Gastroesophageal sphincter (tissue), 4 donors: Measurements from ENCODE around the gene GLTP. TPM values are rescaled to one million over a fixed set of nuclear protein-coding genes. Genes with fewer than 3 reads are reported as not detected.

Experiments
- ATAC-seq: fragments of 150-250 bp; one replicate; pipeline ENCODE4 v1.9.1; 2016; ENCODE audit warnings: mild to moderate bottlenecking, moderate library complexity
- H3K27ac ChIP-seq, 4 donors: fragments of 200-600 bp; sonication (generic) in 3 of 4; 1 replicate in 3 of 4; 2 replicates in 1 of 4; pipeline ENCODE4 v1.5.1; 2016 to 2019
- H3K27me3 ChIP-seq: fragments of 200-600 bp; sonication (generic); one replicate; pipeline ENCODE4 v1.5.1; 2019
- H3K36me3 ChIP-seq, 2 donors: fragments of 200-600 bp; sonication (generic); one replicate each; pipeline ENCODE4 v1.5.1; 2019; ENCODE audit warnings: control low read depth in 1 of 2
- H3K4me1 ChIP-seq, 3 donors: fragments of 200-600 bp; sonication (generic); 1 replicate in 2 of 3; 2 replicates in 1 of 3; pipeline ENCODE4 v1.5.1; 2016 to 2019; ENCODE audit warnings: control low read depth in 2 of 3
- H3K4me3 ChIP-seq, 2 donors: fragments of 200-600 bp; sonication (generic); one replicate each; pipeline ENCODE4 v1.5.1; 2019; ENCODE audit warnings: mild to moderate bottlenecking in 1 of 2, moderate library complexity in 1 of 2
- H3K9me3 ChIP-seq, 3 donors: fragments of 200-600 bp; sonication (generic); one replicate each; pipeline ENCODE4 v1.5.1; 2017 to 2019; ENCODE audit warnings: control low read depth in 2 of 3
- EP300 ChIP-seq: sonication (generic); formaldehyde crosslinking; IDR thresholded peaks from one replicate; pipeline ENCODE4 v1.6.1; 2017; ENCODE audit warnings: antibody characterized with exemption, mild to moderate bottlenecking
- POLR2A ChIP-seq, 2 donors: fragments of 450-650 bp; IDR thresholded peaks; one replicate each; pipeline ENCODE4 v1.6.1; 2017; ENCODE audit warnings: antibody characterized with exemption in 2 of 2, mild to moderate bottlenecking in 2 of 2, moderate library complexity in 1 of 2
- POLR2AphosphoS5 ChIP-seq: sonication (generic); formaldehyde crosslinking; IDR thresholded peaks from one replicate; pipeline ENCODE4 v1.6.1; 2017; ENCODE audit warnings: antibody characterized with exemption
- WGBS, 2 donors: methylation state at CpG; one replicate each; pipeline ENCODE4 v1.1.5; 2018; ENCODE audit warnings: low coverage in 1 of 2; 5-methylcytosine and 5-hydroxymethylcytosine counted together
- total RNA-seq, 4 donors: library from RNA; depleted of rRNA; stranded (reverse); fragments of >200 nt; gene quantifications; one replicate each; pipeline ENCODE4 v1.1.0, GENCODE V29; 2016
- TF ChIP-seq, protein P1 (sequence below), 4 experiments: fragments of 200-600 bp in 2 of 4; fragments of 450-650 bp in 2 of 4; sonication (generic) in 1 of 4; IDR thresholded peaks; one replicate each; pipeline ENCODE4 v1.5.1; 2017 to 2019; ENCODE audit warnings: antibody characterized with exemption in 4 of 4, mild to moderate bottlenecking in 2 of 4, moderate library complexity in 2 of 4

Gene GLTP
- total RNA-seq, 4 donors from 2014 or later = 35.2 to 70.3 (median 51.8) TPM

DNA sequence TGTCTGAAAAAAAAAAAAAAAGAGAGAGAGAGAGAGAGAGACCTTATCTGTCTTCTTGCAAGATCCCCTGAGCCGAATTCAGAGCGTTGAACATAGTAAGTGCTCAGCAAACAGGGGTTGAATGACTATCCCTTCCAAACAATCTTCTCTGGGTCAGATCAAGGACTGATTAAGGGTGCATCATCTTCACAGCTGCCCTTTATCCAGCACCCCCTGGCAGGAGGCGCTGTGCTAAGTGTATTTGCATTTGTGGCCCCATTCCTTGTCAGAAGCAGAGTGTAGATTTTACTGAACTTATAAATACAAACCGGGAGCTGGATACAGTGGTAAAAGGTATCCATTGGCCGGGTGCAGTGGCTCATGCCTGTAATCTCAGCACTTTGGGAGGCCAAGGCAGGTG is 38.3 kb downstream of the GLTP start:
- H3K4me1 ChIP-seq = peaks cover 0 to 9% (median 0%) of the 10 kb centered on the region in 3 donors
- ATAC-seq = no peak
- H3K9me3 ChIP-seq = no peaks in the 10 kb centered on the region
- H3K27ac ChIP-seq = no peak overlapping the region
- no peak for TF ChIP-seq EP300
- TF ChIP-seq, protein P1, sequence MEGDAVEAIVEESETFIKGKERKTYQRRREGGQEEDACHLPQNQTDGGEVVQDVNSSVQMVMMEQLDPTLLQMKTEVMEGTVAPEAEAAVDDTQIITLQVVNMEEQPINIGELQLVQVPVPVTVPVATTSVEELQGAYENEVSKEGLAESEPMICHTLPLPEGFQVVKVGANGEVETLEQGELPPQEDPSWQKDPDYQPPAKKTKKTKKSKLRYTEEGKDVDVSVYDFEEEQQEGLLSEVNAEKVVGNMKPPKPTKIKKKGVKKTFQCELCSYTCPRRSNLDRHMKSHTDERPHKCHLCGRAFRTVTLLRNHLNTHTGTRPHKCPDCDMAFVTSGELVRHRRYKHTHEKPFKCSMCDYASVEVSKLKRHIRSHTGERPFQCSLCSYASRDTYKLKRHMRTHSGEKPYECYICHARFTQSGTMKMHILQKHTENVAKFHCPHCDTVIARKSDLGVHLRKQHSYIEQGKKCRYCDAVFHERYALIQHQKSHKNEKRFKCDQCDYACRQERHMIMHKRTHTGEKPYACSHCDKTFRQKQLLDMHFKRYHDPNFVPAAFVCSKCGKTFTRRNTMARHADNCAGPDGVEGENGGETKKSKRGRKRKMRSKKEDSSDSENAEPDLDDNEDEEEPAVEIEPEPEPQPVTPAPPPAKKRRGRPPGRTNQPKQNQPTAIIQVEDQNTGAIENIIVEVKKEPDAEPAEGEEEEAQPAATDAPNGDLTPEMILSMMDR (IDR thresholded peaks at IDR 0.05) = no peak
- TF ChIP-seq POLR2A (IDR thresholded peaks at IDR 0.05) = no peak
- TF ChIP-seq POLR2AphosphoS5 = no peak
- H3K4me3 ChIP-seq = no peak overlapping the region
- WGBS, 2 donors = 78 to 92% methylated on average over 2 to 4 of the region's 5 CpGs
- H3K36me3 ChIP-seq = no peaks in the 10 kb centered on the region
- H3K27me3 ChIP-seq = no peaks in the 10 kb centered on the region

DNA sequence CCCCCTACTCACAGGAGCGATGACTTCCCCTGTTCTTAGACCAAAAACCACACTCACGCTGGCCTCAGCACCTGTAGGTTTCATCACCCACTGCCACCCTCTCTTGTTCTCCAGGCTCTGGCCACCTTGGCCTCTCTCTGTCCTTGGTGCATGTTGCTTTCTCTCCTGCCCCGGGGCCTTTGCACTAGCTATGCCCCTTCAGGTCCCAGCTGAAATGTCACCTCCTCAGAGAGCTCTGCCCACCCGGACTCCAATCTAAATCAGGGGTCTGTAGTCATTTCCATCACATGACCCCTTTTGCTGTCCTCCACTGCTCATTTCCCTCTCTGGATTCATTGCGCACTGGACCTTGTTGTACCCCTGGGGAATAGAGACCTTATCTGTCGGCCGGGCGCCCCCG is 39.0 kb downstream of the GLTP start:
- Histone ChIP-seq H3K27ac (no peak overlapping the region), H3K9me3 (no peaks in the 10 kb centered on the region), H3K36me3 (no peaks in the 10 kb centered on the region), H3K4me3 (no peak overlapping the region), H3K27me3 (no peaks in the 10 kb centered on the region), H3K4me1 (peaks cover 0 to 9% (median 0%) of the 10 kb centered on the region in 3 donors)
- no peak for ATAC-seq
- 69 to 70% methylated on average over 3 of the region's 9 CpGs for WGBS, 2 donors
- TF ChIP-seq POLR2A (IDR thresholded peaks at IDR 0.05) = no peak
- no peak for TF ChIP-seq POLR2AphosphoS5
- no peak for TF ChIP-seq EP300
- TF ChIP-seq, protein P1 (IDR thresholded peaks at IDR 0.05) = no peak

DNA sequence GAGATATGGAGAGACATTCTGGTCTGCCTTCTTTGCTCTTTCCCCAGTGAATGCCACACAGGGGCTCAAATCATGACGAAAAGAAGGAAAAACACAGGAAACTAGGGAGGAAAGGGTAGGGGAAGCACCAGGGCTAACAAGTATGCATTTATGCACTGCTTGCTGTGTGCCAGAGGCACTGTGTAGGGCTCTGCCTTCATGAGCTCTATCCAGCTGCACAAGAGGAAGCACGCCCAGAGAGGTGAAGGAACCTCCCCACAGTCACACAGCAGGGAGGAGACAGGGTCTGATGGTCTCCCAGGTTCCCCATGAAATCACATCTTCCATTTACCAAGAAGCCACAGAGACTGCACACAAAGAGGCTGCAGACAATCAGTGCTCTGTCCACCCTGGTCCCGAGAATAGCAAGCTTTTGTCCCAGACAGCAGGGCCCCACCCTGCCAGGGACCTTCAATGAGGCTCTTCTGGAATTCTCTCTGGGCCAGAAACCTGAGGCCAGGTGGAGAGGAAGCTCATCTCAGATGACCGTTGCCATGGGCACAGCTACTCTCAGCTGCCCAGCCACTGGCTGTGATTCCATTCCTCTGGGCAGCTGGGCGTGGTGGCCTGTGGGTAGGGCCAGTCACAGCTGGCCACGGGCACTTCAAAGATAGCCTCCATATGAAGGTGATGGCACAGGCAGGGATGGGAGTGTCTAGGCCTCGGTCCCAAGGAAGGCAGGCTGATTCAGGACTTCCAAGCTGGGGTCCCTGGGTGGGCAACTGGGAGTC is 39.9 kb downstream of the GLTP start:
- Histone ChIP-seq H3K4me3 (no peak overlapping the region), H3K27ac (no peak overlapping the region), H3K9me3 (no peaks in the 10 kb centered on the region), H3K27me3 (no peaks in the 10 kb centered on the region), H3K4me1 (peaks cover 0 to 7% (median 0%) of the 10 kb centered on the region in 3 donors), H3K36me3 (no peaks in the 10 kb centered on the region)
- 58 to 75% methylated on average over 4 of the region's 7 CpGs for WGBS, 2 donors
- ATAC-seq = no peak
- TF ChIP-seq POLR2A (IDR thresholded peaks at IDR 0.05) (no peak), POLR2AphosphoS5 (no peak), EP300 (no peak)
- TF ChIP-seq, protein P1 (IDR thresholded peaks at IDR 0.05) = no peak

DNA sequence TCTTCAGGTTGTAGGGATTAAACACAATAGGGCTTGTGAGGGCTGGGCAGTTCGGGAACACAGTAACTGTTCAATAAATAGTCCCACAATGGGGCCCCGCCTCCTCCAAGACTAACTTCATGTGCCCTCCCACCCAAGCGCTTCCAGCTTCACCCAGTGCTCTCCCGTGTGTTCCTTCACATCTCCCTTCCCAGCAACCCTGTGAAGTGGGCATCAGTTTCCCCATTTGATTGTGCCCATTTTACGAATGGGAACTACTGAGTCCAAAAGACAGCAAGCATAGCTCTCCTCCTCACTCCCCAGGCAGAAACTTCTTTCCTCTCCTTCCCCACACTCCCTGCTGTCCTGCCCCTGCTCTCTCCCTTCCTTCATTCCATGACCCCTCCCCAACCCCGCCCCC is 40.9 kb downstream of the GLTP start:
- no peak for ATAC-seq
- Histone ChIP-seq H3K27me3 (peaks cover under 1% of the 10 kb centered on the region), H3K27ac (no peak overlapping the region), H3K36me3 (no peaks in the 10 kb centered on the region), H3K4me3 (no peak overlapping the region), H3K9me3 (no peaks in the 10 kb centered on the region), H3K4me1 (no peaks in the 10 kb centered on the region)
- TF ChIP-seq EP300 = no peak
- no peak for TF ChIP-seq POLR2A (IDR thresholded peaks at IDR 0.05)
- TF ChIP-seq POLR2AphosphoS5 = no peak
- TF ChIP-seq, protein P1 (IDR thresholded peaks at IDR 0.05) = no peak
- WGBS, 2 donors = 51 to 62% methylated on average over 4 to 5 of the region's 6 CpGs

DNA sequence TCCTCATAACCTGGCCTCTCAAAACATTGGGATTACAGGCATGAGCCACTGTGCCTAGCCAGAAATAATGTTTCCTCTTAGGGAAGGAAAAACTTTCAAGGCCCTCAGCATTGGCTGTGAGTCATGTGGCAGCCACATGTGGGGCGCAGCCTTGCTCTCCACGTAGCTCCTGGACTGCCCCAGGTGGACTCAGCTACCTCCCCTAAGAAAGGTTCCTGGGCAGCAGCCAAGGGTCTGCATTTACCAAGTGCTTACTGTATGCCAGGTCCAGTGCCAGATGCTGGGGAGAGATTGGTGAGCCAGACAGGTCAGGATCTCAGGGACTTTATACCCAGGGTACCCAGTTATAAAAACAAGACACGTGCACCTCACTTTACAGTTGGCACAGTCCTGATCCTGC is 43.4 kb downstream of the GLTP start:
- Histone ChIP-seq H3K4me1 (peaks cover 0 to 15% (median 0%) of the 10 kb centered on the region in 3 donors), H3K27ac (no peak overlapping the region), H3K36me3 (no peaks in the 10 kb centered on the region), H3K9me3 (no peaks in the 10 kb centered on the region), H3K27me3 (peaks cover 26% of the 10 kb centered on the region), H3K4me3 (no peak overlapping the region)
- 53% methylated on average over 3 of the region's 3 CpGs; no CpG with 5 or more reads in 1 of the 2 donors for WGBS, 2 donors
- ATAC-seq = no peak
- TF ChIP-seq, protein P1 (IDR thresholded peaks at IDR 0.05) = no peak
- no peak for TF ChIP-seq POLR2A (IDR thresholded peaks at IDR 0.05)
- no peak for TF ChIP-seq POLR2AphosphoS5
- TF ChIP-seq EP300 = no peak
